ENCODE data around the gene HAS3.

The HAS3 gene

DNA sequence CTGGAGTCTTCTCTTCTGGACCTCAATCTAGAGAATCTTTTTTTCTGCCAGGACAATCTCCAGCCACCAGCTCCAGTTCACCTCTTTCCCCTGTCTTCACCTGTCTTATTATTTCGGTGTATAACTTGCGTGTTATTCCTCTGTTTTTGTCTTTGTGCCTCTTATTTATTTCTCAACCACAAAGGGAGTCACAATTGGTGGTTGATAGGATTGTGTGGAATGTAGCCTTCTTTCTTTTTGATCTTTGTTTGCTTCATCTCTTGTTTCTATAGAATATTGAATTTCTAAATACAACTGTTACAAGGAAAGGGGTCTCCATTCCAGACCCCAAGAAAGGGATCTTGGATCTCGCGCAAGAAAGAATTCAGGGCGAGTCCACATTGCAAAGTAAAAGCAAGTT is 35.9 kb upstream of the HAS3 start:
- TF ChIP-seq, protein P1, sequence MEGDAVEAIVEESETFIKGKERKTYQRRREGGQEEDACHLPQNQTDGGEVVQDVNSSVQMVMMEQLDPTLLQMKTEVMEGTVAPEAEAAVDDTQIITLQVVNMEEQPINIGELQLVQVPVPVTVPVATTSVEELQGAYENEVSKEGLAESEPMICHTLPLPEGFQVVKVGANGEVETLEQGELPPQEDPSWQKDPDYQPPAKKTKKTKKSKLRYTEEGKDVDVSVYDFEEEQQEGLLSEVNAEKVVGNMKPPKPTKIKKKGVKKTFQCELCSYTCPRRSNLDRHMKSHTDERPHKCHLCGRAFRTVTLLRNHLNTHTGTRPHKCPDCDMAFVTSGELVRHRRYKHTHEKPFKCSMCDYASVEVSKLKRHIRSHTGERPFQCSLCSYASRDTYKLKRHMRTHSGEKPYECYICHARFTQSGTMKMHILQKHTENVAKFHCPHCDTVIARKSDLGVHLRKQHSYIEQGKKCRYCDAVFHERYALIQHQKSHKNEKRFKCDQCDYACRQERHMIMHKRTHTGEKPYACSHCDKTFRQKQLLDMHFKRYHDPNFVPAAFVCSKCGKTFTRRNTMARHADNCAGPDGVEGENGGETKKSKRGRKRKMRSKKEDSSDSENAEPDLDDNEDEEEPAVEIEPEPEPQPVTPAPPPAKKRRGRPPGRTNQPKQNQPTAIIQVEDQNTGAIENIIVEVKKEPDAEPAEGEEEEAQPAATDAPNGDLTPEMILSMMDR (IDR thresholded peaks at IDR 0.05; ENCODE audit: low read length), result no peak
- TF ChIP-seq EZH2phosphoT487 (IDR thresholded peaks at IDR 0.05; ENCODE audit: low read length), result no peak
- TF ChIP-seq EZH2 (optimal IDR thresholded peaks at IDR 0.05; ENCODE audit: low read depth, low read length), result no peak
- Histone ChIP-seq H3K4me3 (ENCODE audit: low read length) (no peak overlapping the region), H3K79me2 (ENCODE audit: low read length) (no peaks in the 10 kb centered on the region), H2AFZ (ENCODE audit: low read length) (no peak overlapping the region), H4K20me1 (ENCODE audit: insufficient read depth, low read length) (no peaks in the 10 kb centered on the region), H3K36me3 (replicated peaks; ENCODE audit: insufficient read depth, low read length) (no peaks in the 10 kb centered on the region), H3K27me3 (replicated peaks; ENCODE audit: insufficient read depth, low read length) (no peaks in the 10 kb centered on the region), H3K4me2 (ENCODE audit: low read depth, low read length) (no peak overlapping the region), H3K4me1 (ENCODE audit: low read length) (no peaks in the 10 kb centered on the region), H3F3A (ENCODE audit: insufficient read depth, low read length) (no peaks in the 10 kb centered on the region), H3K9me2 (replicated peaks; ENCODE audit: insufficient read depth, low read length) (no peaks in the 10 kb centered on the region), H3K9me3 (replicated peaks; ENCODE audit: insufficient read depth, low read length) (no peaks in the 10 kb centered on the region), H3K9ac (ENCODE audit: low read length) (no peak overlapping the region), H3K27ac (ENCODE audit: low read length) (no peak overlapping the region)
- DNase-seq, result no peak

GRCh38 chr16:69071036-69071435 is 34.4 kb upstream of the HAS3 start:
- H3K9me3 ChIP-seq (replicated peaks; ENCODE audit: insufficient read depth, low read length), result no peaks in the 10 kb centered on the region
- H3K36me3 ChIP-seq (replicated peaks; ENCODE audit: insufficient read depth, low read length), result no peaks in the 10 kb centered on the region
- H3K4me2 ChIP-seq (ENCODE audit: low read depth, low read length), result no peak overlapping the region
- H3K9me2 ChIP-seq (replicated peaks; ENCODE audit: insufficient read depth, low read length), result no peaks in the 10 kb centered on the region
- DNase-seq, result no peak
- H3K79me2 ChIP-seq (ENCODE audit: low read length), result no peaks in the 10 kb centered on the region
- H3K4me1 ChIP-seq (ENCODE audit: low read length), result no peaks in the 10 kb centered on the region
- no peak overlapping the region for H2AFZ ChIP-seq (ENCODE audit: low read length)
- no peak overlapping the region for H3K27ac ChIP-seq (ENCODE audit: low read length)
- no peak overlapping the region for H3K9ac ChIP-seq (ENCODE audit: low read length)
- TF ChIP-seq, protein P1 (IDR thresholded peaks at IDR 0.05; ENCODE audit: low read length), result no peak
- TF ChIP-seq EZH2phosphoT487 (IDR thresholded peaks at IDR 0.05; ENCODE audit: low read length) (no peak), EZH2 (optimal IDR thresholded peaks at IDR 0.05; ENCODE audit: low read depth, low read length) (no peak)
- H3F3A ChIP-seq (ENCODE audit: insufficient read depth, low read length), result no peaks in the 10 kb centered on the region
- H3K27me3 ChIP-seq (replicated peaks; ENCODE audit: insufficient read depth, low read length), result no peaks in the 10 kb centered on the region
- no peak overlapping the region for H3K4me3 ChIP-seq (ENCODE audit: low read length)
- H4K20me1 ChIP-seq (ENCODE audit: insufficient read depth, low read length), result no peaks in the 10 kb centered on the region

DNA sequence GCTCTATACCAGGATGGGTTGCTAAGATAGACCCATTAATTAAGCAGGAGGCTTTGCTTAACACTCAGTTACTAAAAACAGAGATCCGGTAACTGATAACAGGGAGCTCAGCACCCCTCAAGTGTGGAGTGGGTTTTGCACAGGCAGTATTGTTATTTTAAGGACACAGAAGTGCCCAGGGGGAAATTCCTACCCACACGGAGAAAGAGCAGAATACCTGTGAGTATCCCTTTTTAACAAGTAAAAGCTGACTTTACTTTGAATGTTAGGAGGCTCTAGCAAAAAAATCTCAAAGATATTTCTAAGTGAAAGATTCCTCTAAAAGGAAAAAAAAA is 32.8 kb upstream of the HAS3 start:
- DNase-seq, result no peak
- no peaks in the 10 kb centered on the region for H3F3A ChIP-seq (ENCODE audit: insufficient read depth, low read length)
- no peak overlapping the region for H3K4me2 ChIP-seq (ENCODE audit: low read depth, low read length)
- H3K27ac ChIP-seq (ENCODE audit: low read length), result no peak overlapping the region
- no peaks in the 10 kb centered on the region for H3K9me3 ChIP-seq (replicated peaks; ENCODE audit: insufficient read depth, low read length)
- H3K79me2 ChIP-seq (ENCODE audit: low read length), result no peaks in the 10 kb centered on the region
- H3K4me1 ChIP-seq (ENCODE audit: low read length), result no peaks in the 10 kb centered on the region
- no peaks in the 10 kb centered on the region for H4K20me1 ChIP-seq (ENCODE audit: insufficient read depth, low read length)
- no peaks in the 10 kb centered on the region for H3K36me3 ChIP-seq (replicated peaks; ENCODE audit: insufficient read depth, low read length)
- H2AFZ ChIP-seq (ENCODE audit: low read length), result no peak overlapping the region
- no peak overlapping the region for H3K9ac ChIP-seq (ENCODE audit: low read length)
- no peak for TF ChIP-seq EZH2phosphoT487 (IDR thresholded peaks at IDR 0.05; ENCODE audit: low read length)
- TF ChIP-seq, protein P1 (IDR thresholded peaks at IDR 0.05; ENCODE audit: low read length), result no peak
- no peak for TF ChIP-seq EZH2 (optimal IDR thresholded peaks at IDR 0.05; ENCODE audit: low read depth, low read length)
- H3K4me3 ChIP-seq (ENCODE audit: low read length), result no peak overlapping the region
- H3K9me2 ChIP-seq (replicated peaks; ENCODE audit: insufficient read depth, low read length), result no peaks in the 10 kb centered on the region
- H3K27me3 ChIP-seq (replicated peaks; ENCODE audit: insufficient read depth, low read length), result no peaks in the 10 kb centered on the region

All from MM.1S (cell line).